HepG2 (cell line): ENCODE measurements around the gene SLC38A1. TPM values are rescaled to one million over a fixed set of nuclear protein-coding genes. Genes with fewer than 3 reads are reported as not detected.

Experiments used
- ATAC-seq: fragments of 200-7000 bp; cut with Tn5 transposase; 3 replicates; pipeline ENCODE4 v1.9.1; 2020; ENCODE audit warnings: mild to moderate bottlenecking, moderate library complexity
- BruUV-seq: library from RNA; stranded (reverse); fragments of 400-500 nt; replicated peaks from 2 replicates; lab custom pipeline; 2021; lab: Mats Ljungman, UMichigan
- CTCF ChIA-PET: fragments of 300-600 bp; formaldehyde crosslinking; extraction: SDS; loops from one replicate; lab custom pipeline; 2021; ENCODE audit warnings: low total read pairs, inconsistent platforms, low intra/inter-chr PET ratio; lab: Yijun Ruan, JAX
- POLR2A ChIA-PET: fragments of 350-600 bp; sonication (Branson Sonifier 250); formaldehyde crosslinking; loops from one replicate; lab custom pipeline; 2020; ENCODE audit warnings: antibody characterized with exemption, inconsistent platforms; lab: Yijun Ruan, JAX
- DNase-seq: peaks from one replicate; pipeline ENCODE4 v3.0.0-alpha.2; 2015; ENCODE audit warnings: low spot score
- FAIRE-seq: peaks from 3 replicates; lab custom pipeline; 2011; peaks lifted over from hg19 to GRCh38; lab: Jason Lieb, UNC
- H2AFZ ChIP-seq: one replicate; pipeline ENCODE4 v1.6.1; 2011; ENCODE audit warnings: low read length, inconsistent platforms
- H3K27ac ChIP-seq: fragments of 300-600 bp; 3 replicates; pipeline ENCODE4 v1.8.0; 2011; ENCODE audit warnings: mixed run types, mild to moderate bottlenecking, mixed read lengths, low read length, inconsistent platforms; ENCODE audit not compliant: insufficient read depth; ENCODE audit errors: extremely low read length
- H3K27me3 ChIP-seq, 2 experiments: fragments of 200-600 bp in 1 of 2; 2 replicates in 1 of 2; 3 replicates in 1 of 2; pipeline versions ENCODE4 v1.6.0 to v1.8.0; 2011; ENCODE audit warnings: low read length in 2 of 2, mild to moderate bottlenecking in 2 of 2, moderate library complexity in 2 of 2, inconsistent platforms in 1 of 2; ENCODE audit not compliant: insufficient read depth in 2 of 2, control insufficient read depth in 1 of 2
- H3K36me3 ChIP-seq, 2 experiments: fragments of 200-600 bp in 1 of 2; replicated peaks in 1 of 2; 2 replicates in 1 of 2; 3 replicates in 1 of 2; pipeline versions ENCODE4 v1.5.1 to v1.8.0; 2011; ENCODE audit warnings: low read length in 2 of 2, inconsistent platforms in 1 of 2; ENCODE audit not compliant: insufficient read depth in 2 of 2, control insufficient read depth in 1 of 2
- H3K4me1 ChIP-seq: 2 replicates; pipeline ENCODE4 v1.5.1; 2012; ENCODE audit warnings: low read length, inconsistent platforms; ENCODE audit not compliant: insufficient read depth
- H3K4me2 ChIP-seq: 2 replicates; pipeline ENCODE4 v1.6.0; 2011; ENCODE audit warnings: low read depth, low read length, inconsistent platforms
- H3K4me3 ChIP-seq, 3 experiments: fragments of 200-600 bp in 1 of 3; sonication (generic), shearing (Covaris generic) in 1 of 3; replicated peaks in 1 of 3; 2 replicates each; pipeline ENCODE4 v1.5.1; 2011 to 2016; ENCODE audit warnings: low read length in 3 of 3, inconsistent platforms in 2 of 3, low read depth in 2 of 3, mild to moderate bottlenecking in 2 of 3, control low read depth in 1 of 3, mixed read lengths in 1 of 3; ENCODE audit not compliant: insufficient read depth in 1 of 3
- H3K79me2 ChIP-seq: one replicate; pipeline ENCODE4 v1.6.1; 2011; ENCODE audit warnings: low read length, inconsistent platforms; ENCODE audit not compliant: insufficient read depth
- H3K9ac ChIP-seq: 2 replicates; pipeline ENCODE4 v1.6.0; 2011; ENCODE audit warnings: mild to moderate bottlenecking, low read depth, low read length, inconsistent platforms; ENCODE audit not compliant: insufficient read depth
- H3K9me3 ChIP-seq: 2 replicates; pipeline ENCODE4 v1.5.1; 2012; ENCODE audit warnings: mild to moderate bottlenecking, low read length
- H4K20me1 ChIP-seq: 2 replicates; pipeline ENCODE4 v1.6.0; 2011; ENCODE audit warnings: inconsistent platforms, mild to moderate bottlenecking, low read length, moderate library complexity; ENCODE audit not compliant: insufficient read depth
- CBX5 ChIP-seq: sonication (generic); formaldehyde crosslinking; IDR thresholded peaks from 2 replicates; pipeline ENCODE4 v1.4.0; 2020; ENCODE audit warnings: missing genetic modification reagents, borderline replicate concordance
- CREB1 ChIP-seq, 2 experiments: fragments of 450-650 bp in 1 of 2; IDR thresholded peaks; 2 replicates each; pipeline ENCODE4 v1.6.1; 2016 to 2017; ENCODE audit warnings: control low read depth in 1 of 2, mild to moderate bottlenecking in 1 of 2, missing compliant biosample characterization in 1 of 2, missing genetic modification characterization in 1 of 2
- ETV5 ChIP-seq: IDR thresholded peaks from 2 replicates; pipeline ENCODE4 v1.6.1; 2018; ENCODE audit warnings: missing biosample characterization, missing genetic modification reagents, inconsistent platforms, borderline replicate concordance
- MXD3 ChIP-seq: IDR thresholded peaks from 2 replicates; pipeline ENCODE4 v1.6.1; 2016; ENCODE audit warnings: mild to moderate bottlenecking, missing biosample characterization, missing genetic modification reagents
- RAD51 ChIP-seq: fragments of 450-650 bp; IDR thresholded peaks from 2 replicates; pipeline ENCODE4 v1.6.1; 2016; ENCODE audit warnings: borderline replicate concordance
- ZBTB42 ChIP-seq: sonication (generic); formaldehyde crosslinking; IDR thresholded peaks from 2 replicates; pipeline ENCODE4 v1.5.0; 2020; ENCODE audit warnings: mild to moderate bottlenecking, missing genetic modification reagents
- ZNF724P ChIP-seq: sonication (generic); formaldehyde crosslinking; IDR thresholded peaks from 2 replicates; pipeline ENCODE4 v1.8.0; 2022; ENCODE audit warnings: missing genetic modification reagents, borderline replicate concordance
- WGBS: methylation state at CpG from one replicate; pipeline ENCODE4 v1.1.6; 2017; ENCODE audit warnings: low lambda C conversion rate; 5-methylcytosine and 5-hydroxymethylcytosine counted together
- in situ Hi-C: cut with HindIII; loops from 2 replicates; pipeline ENCODE4 v1.10.0; 2017; ENCODE audit warnings: low pct_unique_long_range_greater_than_20kb; ENCODE audit not compliant: extremely low pct_ligation_motif_present
- intact Hi-C: fragments of 100-400 bp; cut with micrococcal nuclease; formaldehyde crosslinking; loops from one replicate; pipeline ENCODE4 v1.10.0; 2022; ENCODE audit not compliant: unreplicated experiment
- polyA plus RNA-seq, 8 experiments: library from polyadenylated mRNA; depleted of rRNA in 3 of 8; stranded (reverse) in 7 of 8; unstranded in 1 of 8; fragments of >200 nt; fragmentation: Illumina TruSeq in 4 of 8; extraction: Trizol in 4 of 8; gene quantifications; 2 replicates each; pipeline versions ENCODE4 v1.2.1 to v1.2.3, GENCODE V29; 2011 to 2016; ENCODE audit warnings: low read depth in 4 of 8, missing spikeins in 1 of 8, mixed read lengths in 1 of 8; ENCODE audit not compliant: insufficient read depth in 1 of 8
- total RNA-seq, 5 experiments: library from RNA; depleted of rRNA; stranded (reverse); fragments of >200 nt; fragmentation: Illumina TruSeq; extraction: Trizol; gene quantifications; 2 replicates each; pipeline ENCODE4 v1.2.3, GENCODE V29; 2016; ENCODE audit warnings: low read depth in 1 of 5
- TF ChIP-seq, protein P1 (sequence below): sonication (generic); formaldehyde crosslinking; IDR thresholded peaks from 2 replicates; pipeline ENCODE4 v1.4.0; 2020; ENCODE audit warnings: missing genetic modification reagents, mild to moderate bottlenecking, borderline replicate concordance
- TF ChIP-seq, protein P2 (sequence below): sonication (generic); formaldehyde crosslinking; IDR thresholded peaks from 2 replicates; pipeline ENCODE4 v1.8.0; 2022; ENCODE audit warnings: missing genetic modification reagents, mild to moderate bottlenecking, moderate library complexity, borderline replicate concordance

The SLC38A1 gene
- total and polyA plus RNA-seq, 2 of the 13 experiments (the other 11 are each of a cell fraction or from before 2014, with no cell fraction given) = 47.0 to 50.6 TPM

GRCh38 chr12:46260913-46261476 lies 7.8 kb downstream of the SLC38A1 start (continued):
- TF ChIP-seq, protein P1, sequence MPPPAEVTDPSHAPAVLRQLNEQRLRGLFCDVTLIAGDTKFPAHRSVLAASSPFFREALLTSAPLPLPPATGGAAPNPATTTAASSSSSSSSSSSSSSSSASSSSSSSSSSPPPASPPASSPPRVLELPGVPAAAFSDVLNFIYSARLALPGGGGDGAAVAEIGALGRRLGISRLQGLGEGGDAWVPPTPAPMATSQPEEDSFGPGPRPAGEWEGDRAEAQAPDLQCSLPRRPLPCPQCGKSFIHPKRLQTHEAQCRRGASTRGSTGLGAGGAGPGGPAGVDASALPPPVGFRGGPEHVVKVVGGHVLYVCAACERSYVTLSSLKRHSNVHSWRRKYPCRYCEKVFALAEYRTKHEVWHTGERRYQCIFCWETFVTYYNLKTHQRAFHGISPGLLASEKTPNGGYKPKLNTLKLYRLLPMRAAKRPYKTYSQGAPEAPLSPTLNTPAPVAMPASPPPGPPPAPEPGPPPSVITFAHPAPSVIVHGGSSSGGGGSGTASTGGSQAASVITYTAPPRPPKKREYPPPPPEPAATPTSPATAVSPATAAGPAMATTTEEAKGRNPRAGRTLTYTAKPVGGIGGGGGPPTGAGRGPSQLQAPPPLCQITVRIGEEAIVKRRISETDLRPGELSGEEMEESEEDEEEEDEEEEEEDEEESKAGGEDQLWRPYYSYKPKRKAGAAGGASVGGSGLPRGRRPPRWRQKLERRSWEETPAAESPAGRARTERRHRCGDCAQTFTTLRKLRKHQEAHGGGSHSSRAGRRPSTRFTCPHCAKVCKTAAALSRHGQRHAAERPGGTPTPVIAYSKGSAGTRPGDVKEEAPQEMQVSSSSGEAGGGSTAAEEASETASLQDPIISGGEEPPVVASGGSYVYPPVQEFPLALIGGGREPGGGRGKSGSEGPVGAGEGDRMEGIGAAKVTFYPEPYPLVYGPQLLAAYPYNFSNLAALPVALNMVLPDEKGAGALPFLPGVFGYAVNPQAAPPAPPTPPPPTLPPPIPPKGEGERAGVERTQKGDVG = no peak
- TF ChIP-seq MXD3 (CRISPR knock-in tag) = no peak
- TF ChIP-seq, all 625 proteins: peak for 0

- H3K79me2 ChIP-seq = peaks cover 96% of the 10 kb centered on the region
- no peak overlapping the region for H3K27ac ChIP-seq
- H4K20me1 ChIP-seq = peaks cover 57% of the 10 kb centered on the region
- H3K4me2 ChIP-seq = no peak overlapping the region
- no TSS peak for BruUV-seq
- FAIRE-seq = no peak
- CTCF ChIA-PET = no interaction called here
- intact Hi-C loops (loop anchor here (10.0 kb wide), 1 partner anchor 266 kb away; the partner anchor contains the start of gene SCAF11), in situ Hi-C loops (no loop called here)
- 79% methylated on average over 5 of the region's 5 CpGs for WGBS
- no peaks in the 10 kb centered on the region for H3K9me3 ChIP-seq
- H2AFZ ChIP-seq = no peak overlapping the region
- no peaks in the 10 kb centered on the region for H3K36me3 ChIP-seq
- peaks cover 67% of the 10 kb centered on the region for H3K4me1 ChIP-seq
- peak; percentile 30; the same call in 1 of the 3 replicates for ATAC-seq
- no peaks in the 10 kb centered on the region for H3K27me3 ChIP-seq
- no peak overlapping the region for H3K4me3 ChIP-seq
- no peak for TF ChIP-seq ZBTB42 (CRISPR knock-in tag)
- TF ChIP-seq ZNF724P (CRISPR knock-in tag) = no peak
- no peak for TF ChIP-seq CREB1 (IDR thresholded peaks at IDR 0.05)
- no peak for TF ChIP-seq CREB1 (CRISPR knock-in tag; IDR thresholded peaks at IDR 0.05)
- no peak for TF ChIP-seq CBX5 (CRISPR knock-in tag)
- no peak for TF ChIP-seq ETV5 (CRISPR knock-in tag)
- TF ChIP-seq, protein P2, sequence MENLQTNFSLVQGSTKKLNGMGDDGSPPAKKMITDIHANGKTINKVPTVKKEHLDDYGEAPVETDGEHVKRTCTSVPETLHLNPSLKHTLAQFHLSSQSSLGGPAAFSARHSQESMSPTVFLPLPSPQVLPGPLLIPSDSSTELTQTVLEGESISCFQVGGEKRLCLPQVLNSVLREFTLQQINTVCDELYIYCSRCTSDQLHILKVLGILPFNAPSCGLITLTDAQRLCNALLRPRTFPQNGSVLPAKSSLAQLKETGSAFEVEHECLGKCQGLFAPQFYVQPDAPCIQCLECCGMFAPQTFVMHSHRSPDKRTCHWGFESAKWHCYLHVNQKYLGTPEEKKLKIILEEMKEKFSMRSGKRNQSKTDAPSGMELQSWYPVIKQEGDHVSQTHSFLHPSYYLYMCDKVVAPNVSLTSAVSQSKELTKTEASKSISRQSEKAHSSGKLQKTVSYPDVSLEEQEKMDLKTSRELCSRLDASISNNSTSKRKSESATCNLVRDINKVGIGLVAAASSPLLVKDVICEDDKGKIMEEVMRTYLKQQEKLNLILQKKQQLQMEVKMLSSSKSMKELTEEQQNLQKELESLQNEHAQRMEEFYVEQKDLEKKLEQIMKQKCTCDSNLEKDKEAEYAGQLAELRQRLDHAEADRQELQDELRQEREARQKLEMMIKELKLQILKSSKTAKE (CRISPR knock-in tag) = no peak
- no peak for TF ChIP-seq RAD51
- no peak overlapping the region for H3K9ac ChIP-seq
- DNase-seq = no peak
- POLR2A ChIA-PET = no interaction called here
These were observed 8.5 kb downstream of the SLC38A1 start for GRCh38 chr12:46260124-46260912.
